GM23338 (cell line): Measurements from ENCODE around the gene NAALADL2. TPM values are rescaled to one million over a fixed set of nuclear protein-coding genes. Genes with fewer than 3 reads are reported as not detected.

ENCODE experiments used
- ATAC-seq: fragments of 200-7000 bp; cut with Tn5 transposase; 3 replicates; pipeline ENCODE4 v1.9.1; 2020
- DNase-seq: peaks from one replicate; pipeline ENCODE4 v3.0.0-alpha.2; 2015; ENCODE audit warnings: low spot score
- H2AFZ ChIP-seq: fragments of 200-600 bp; sonication (generic); 2 replicates; pipeline ENCODE4 v1.8.0; 2016; ENCODE audit warnings: antibody characterized with exemption, mild to moderate bottlenecking, moderate library complexity
- H3F3A ChIP-seq: fragments of 200-600 bp; sonication (generic); replicated peaks from 2 replicates; pipeline ENCODE4 v1.8.0; 2017; ENCODE audit warnings: antibody characterized with exemption, mixed run types, low read depth
- H3K27ac ChIP-seq: fragments of 200-600 bp; sonication (generic); 2 replicates; pipeline ENCODE4 v1.6.1; 2016; ENCODE audit warnings: low read depth
- H3K27me3 ChIP-seq: fragments of 200-600 bp; sonication (generic); 2 replicates; pipeline ENCODE4 v1.8.0; 2016; ENCODE audit warnings: mild to moderate bottlenecking, mixed run types, moderate library complexity; ENCODE audit not compliant: insufficient read depth
- H3K36me3 ChIP-seq: fragments of 200-600 bp; sonication (generic); 2 replicates; pipeline ENCODE4 v1.8.0; 2016; ENCODE audit warnings: mild to moderate bottlenecking; ENCODE audit not compliant: insufficient read depth
- H3K4me1 ChIP-seq: fragments of 200-600 bp; sonication (generic); 2 replicates; pipeline ENCODE4 v1.8.0; 2016; ENCODE audit warnings: mild to moderate bottlenecking, moderate library complexity; ENCODE audit not compliant: insufficient read depth
- H3K4me2 ChIP-seq: fragments of 200-600 bp; sonication (generic); 2 replicates; pipeline ENCODE4 v1.7.1; 2017; ENCODE audit warnings: mixed run types
- H3K4me3 ChIP-seq: fragments of 200-600 bp; sonication (generic); 2 replicates; pipeline ENCODE4 v1.6.1; 2016; ENCODE audit warnings: mixed run types
- H3K79me2 ChIP-seq: fragments of 200-600 bp; sonication (generic); replicated peaks from 2 replicates; pipeline ENCODE4 v1.8.0; 2017; ENCODE audit warnings: mild to moderate bottlenecking; ENCODE audit not compliant: insufficient read depth
- H3K9me2 ChIP-seq: fragments of 200-600 bp; sonication (generic); 2 replicates; pipeline ENCODE4 v1.8.0; 2017; ENCODE audit not compliant: insufficient read depth
- H4K20me1 ChIP-seq: fragments of 200-600 bp; sonication (generic); replicated peaks from 2 replicates; pipeline ENCODE4 v1.8.0; 2017; ENCODE audit warnings: mild to moderate bottlenecking; ENCODE audit not compliant: insufficient read depth
- H3K27ac Mint-ChIP-seq: 2 replicates; pipeline ENCODE4 v1.8.0; 2020; ENCODE audit warnings: inconsistent platforms, mild to moderate bottlenecking, moderate library complexity, mixed read lengths
- H3K27me3 Mint-ChIP-seq: 3 replicates; pipeline ENCODE4 v1.8.0; 2022; ENCODE audit warnings: low read depth, mild to moderate bottlenecking, moderate library complexity, mixed read lengths, inconsistent platforms; ENCODE audit not compliant: insufficient read depth, poor library complexity
- H3K36me3 Mint-ChIP-seq: 3 replicates; pipeline ENCODE4 v1.8.0; 2021; ENCODE audit warnings: low read depth, mild to moderate bottlenecking, inconsistent platforms, moderate library complexity, mixed read lengths
- H3K4me1 Mint-ChIP-seq: 3 replicates; pipeline ENCODE4 v1.8.0; 2020; ENCODE audit warnings: mild to moderate bottlenecking, inconsistent platforms, mixed read lengths
- H3K4me3 Mint-ChIP-seq: 3 replicates; pipeline ENCODE4 v1.8.0; 2021; ENCODE audit warnings: moderate library complexity, mild to moderate bottlenecking, inconsistent platforms, mixed read lengths
- H3K9me3 Mint-ChIP-seq: 3 replicates; pipeline ENCODE4 v1.8.0; 2020; ENCODE audit warnings: moderate library complexity, mild to moderate bottlenecking, inconsistent platforms, mixed read lengths
- CREB1 ChIP-seq: fragments of 250-450 bp; sonication (Bioruptor Pico); IDR thresholded peaks from 2 replicates; pipeline ENCODE4 v1.5.0; 2020; ENCODE audit warnings: low read depth, mild to moderate bottlenecking, moderate library complexity
- ETS1 ChIP-seq: IDR thresholded peaks from 2 replicates; pipeline ENCODE4 v1.6.1; 2016; ENCODE audit warnings: antibody characterized with exemption
- EZH2 ChIP-seq: fragments of 200-600 bp; sonication (generic); IDR thresholded peaks from one replicate; pipeline ENCODE4 v1.8.0; 2017; ENCODE audit warnings: antibody characterized with exemption, mild to moderate bottlenecking, low read depth; ENCODE audit not compliant: unreplicated experiment
- EZH2phosphoT487 ChIP-seq: fragments of 200-600 bp; sonication (generic); IDR thresholded peaks from one replicate; pipeline ENCODE4 v1.8.1; 2018; ENCODE audit warnings: antibody characterized with exemption; ENCODE audit not compliant: unreplicated experiment
- JUNB ChIP-seq: IDR thresholded peaks from one replicate; pipeline ENCODE4 v1.6.1; 2016; ENCODE audit warnings: antibody characterized with exemption; ENCODE audit not compliant: unreplicated experiment
- NANOG ChIP-seq: IDR thresholded peaks from 2 replicates; pipeline ENCODE4 v1.6.1; 2016; ENCODE audit warnings: antibody characterized with exemption, borderline replicate concordance
- POLR2AphosphoS5 ChIP-seq: IDR thresholded peaks from 2 replicates; pipeline ENCODE4 v1.6.1; 2016; ENCODE audit warnings: antibody characterized with exemption, low read depth
- STAT1 ChIP-seq: IDR thresholded peaks from one replicate; pipeline ENCODE4 v1.6.1; 2016; ENCODE audit warnings: antibody characterized with exemption; ENCODE audit not compliant: unreplicated experiment
- ZNF114 ChIP-seq: fragments of 250-450 bp; sonication (Bioruptor Pico); IDR thresholded peaks from 2 replicates; pipeline ENCODE4 v1.5.0; 2020; ENCODE audit warnings: mild to moderate bottlenecking, moderate library complexity
- ZNF331 ChIP-seq: fragments of 250-450 bp; sonication (Bioruptor Pico); IDR thresholded peaks from 2 replicates; pipeline ENCODE4 v1.5.0; 2020; ENCODE audit warnings: low read depth, mild to moderate bottlenecking, moderate library complexity
- ZNF462 ChIP-seq: fragments of 250-450 bp; sonication (Bioruptor Pico); IDR thresholded peaks from 2 replicates; pipeline ENCODE4 v1.5.0; 2020; ENCODE audit warnings: mild to moderate bottlenecking, moderate library complexity
- polyA plus RNA-seq: library from polyadenylated mRNA; unstranded; fragments of >200 nt; fragmentation: Nextera tagmentation; extraction: Ambion mirVana; gene quantifications from 2 replicates; pipeline ENCODE4 v1.2.1, GENCODE V29; 2016
- total RNA-seq: library from RNA; depleted of rRNA; stranded (reverse); fragments of >200 nt; shearing (Covaris generic); gene quantifications from 2 replicates; pipeline ENCODE4 v1.2.3, GENCODE V29; 2014
- TF ChIP-seq, protein P1 (sequence below), 2 experiments: fragments of 200-600 bp in 1 of 2; sonication (generic) in 1 of 2; conservative IDR thresholded peaks; 2 replicates each; pipeline versions ENCODE4 v1.5.1 to v1.6.1; 2016 to 2017; ENCODE audit warnings: antibody characterized with exemption in 2 of 2, low read depth in 2 of 2, mild to moderate bottlenecking in 2 of 2, moderate library complexity in 1 of 2
- TF ChIP-seq, protein P2 (sequence below): IDR thresholded peaks from one replicate; pipeline ENCODE4 v1.6.1; 2018; ENCODE audit warnings: antibody characterized with exemption; ENCODE audit not compliant: unreplicated experiment

The NAALADL2 gene
- total and polyA plus RNA-seq, 2 experiments from 2014 or later = 1.6 to 2.6 TPM

- ATAC-seq (no peak), DNase-seq (no peak)
- H2AFZ ChIP-seq = no peak overlapping the region
- H3K36me3 ChIP-seq = no peaks in the 10 kb centered on the region
- H3K27me3 ChIP-seq = no peaks in the 10 kb centered on the region
- H3K4me3 ChIP-seq = no peak overlapping the region
- H3K9me2 ChIP-seq = peaks cover 3% of the 10 kb centered on the region
- Mint-ChIP-seq H3K4me1 (no peaks in the 10 kb centered on the region), H3K36me3 (no peaks in the 10 kb centered on the region), H3K9me3 (no peaks in the 10 kb centered on the region), H3K4me3 (no peak overlapping the region), H3K27ac (no peak overlapping the region), H3K27me3 (no peaks in the 10 kb centered on the region)
- TF ChIP-seq, protein P1, sequence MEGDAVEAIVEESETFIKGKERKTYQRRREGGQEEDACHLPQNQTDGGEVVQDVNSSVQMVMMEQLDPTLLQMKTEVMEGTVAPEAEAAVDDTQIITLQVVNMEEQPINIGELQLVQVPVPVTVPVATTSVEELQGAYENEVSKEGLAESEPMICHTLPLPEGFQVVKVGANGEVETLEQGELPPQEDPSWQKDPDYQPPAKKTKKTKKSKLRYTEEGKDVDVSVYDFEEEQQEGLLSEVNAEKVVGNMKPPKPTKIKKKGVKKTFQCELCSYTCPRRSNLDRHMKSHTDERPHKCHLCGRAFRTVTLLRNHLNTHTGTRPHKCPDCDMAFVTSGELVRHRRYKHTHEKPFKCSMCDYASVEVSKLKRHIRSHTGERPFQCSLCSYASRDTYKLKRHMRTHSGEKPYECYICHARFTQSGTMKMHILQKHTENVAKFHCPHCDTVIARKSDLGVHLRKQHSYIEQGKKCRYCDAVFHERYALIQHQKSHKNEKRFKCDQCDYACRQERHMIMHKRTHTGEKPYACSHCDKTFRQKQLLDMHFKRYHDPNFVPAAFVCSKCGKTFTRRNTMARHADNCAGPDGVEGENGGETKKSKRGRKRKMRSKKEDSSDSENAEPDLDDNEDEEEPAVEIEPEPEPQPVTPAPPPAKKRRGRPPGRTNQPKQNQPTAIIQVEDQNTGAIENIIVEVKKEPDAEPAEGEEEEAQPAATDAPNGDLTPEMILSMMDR (conservative IDR thresholded peaks at IDR 0.05; ENCODE audit: low read depth in 2 of 2) = no peak
- TF ChIP-seq NANOG (no peak), ETS1 (no peak), JUNB (no peak), ZNF331 (CRISPR knock-in tag) (no peak), EZH2phosphoT487 (no peak), ZNF462 (no peak), STAT1 (no peak), EZH2 (no peak), CREB1 (CRISPR knock-in tag) (no peak), POLR2AphosphoS5 (no peak), ZNF114 (CRISPR knock-in tag) (no peak)
- TF ChIP-seq, protein P2, sequence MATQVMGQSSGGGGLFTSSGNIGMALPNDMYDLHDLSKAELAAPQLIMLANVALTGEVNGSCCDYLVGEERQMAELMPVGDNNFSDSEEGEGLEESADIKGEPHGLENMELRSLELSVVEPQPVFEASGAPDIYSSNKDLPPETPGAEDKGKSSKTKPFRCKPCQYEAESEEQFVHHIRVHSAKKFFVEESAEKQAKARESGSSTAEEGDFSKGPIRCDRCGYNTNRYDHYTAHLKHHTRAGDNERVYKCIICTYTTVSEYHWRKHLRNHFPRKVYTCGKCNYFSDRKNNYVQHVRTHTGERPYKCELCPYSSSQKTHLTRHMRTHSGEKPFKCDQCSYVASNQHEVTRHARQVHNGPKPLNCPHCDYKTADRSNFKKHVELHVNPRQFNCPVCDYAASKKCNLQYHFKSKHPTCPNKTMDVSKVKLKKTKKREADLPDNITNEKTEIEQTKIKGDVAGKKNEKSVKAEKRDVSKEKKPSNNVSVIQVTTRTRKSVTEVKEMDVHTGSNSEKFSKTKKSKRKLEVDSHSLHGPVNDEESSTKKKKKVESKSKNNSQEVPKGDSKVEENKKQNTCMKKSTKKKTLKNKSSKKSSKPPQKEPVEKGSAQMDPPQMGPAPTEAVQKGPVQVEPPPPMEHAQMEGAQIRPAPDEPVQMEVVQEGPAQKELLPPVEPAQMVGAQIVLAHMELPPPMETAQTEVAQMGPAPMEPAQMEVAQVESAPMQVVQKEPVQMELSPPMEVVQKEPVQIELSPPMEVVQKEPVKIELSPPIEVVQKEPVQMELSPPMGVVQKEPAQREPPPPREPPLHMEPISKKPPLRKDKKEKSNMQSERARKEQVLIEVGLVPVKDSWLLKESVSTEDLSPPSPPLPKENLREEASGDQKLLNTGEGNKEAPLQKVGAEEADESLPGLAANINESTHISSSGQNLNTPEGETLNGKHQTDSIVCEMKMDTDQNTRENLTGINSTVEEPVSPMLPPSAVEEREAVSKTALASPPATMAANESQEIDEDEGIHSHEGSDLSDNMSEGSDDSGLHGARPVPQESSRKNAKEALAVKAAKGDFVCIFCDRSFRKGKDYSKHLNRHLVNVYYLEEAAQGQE = no peak
- H4K20me1 ChIP-seq = no peaks in the 10 kb centered on the region
- no peak overlapping the region for H3K4me2 ChIP-seq
- no peaks in the 10 kb centered on the region for H3F3A ChIP-seq
- H3K4me1 ChIP-seq = no peaks in the 10 kb centered on the region
- H3K79me2 ChIP-seq = no peaks in the 10 kb centered on the region
- no peak overlapping the region for H3K27ac ChIP-seq
Measured at GRCh38 chr3:175310046-175310445, 450.9 kb downstream of the NAALADL2 start.
